Uterus (tissue), 4 donors: ENCODE data around the gene MT1A. TPM values are rescaled to one million over a fixed set of nuclear protein-coding genes. Genes with fewer than 3 reads are reported as not detected.
A peak's percentile ranks its signal among the peaks of the same experiment; 100 is the strongest.

ENCODE experiments used
- DNase-seq, 2 donors: peaks; one replicate each; pipeline ENCODE4 v3.0.0-alpha.2; 2019 to 2020
- H3K27ac ChIP-seq, 2 donors: fragments of 200-600 bp; sonication (generic); 1 replicate in 1 of 2; 2 replicates in 1 of 2; pipeline ENCODE4 v1.5.1; 2016 to 2018
- H3K27me3 ChIP-seq, 2 donors: fragments of 200-600 bp; sonication (generic); one replicate each; pipeline ENCODE4 v1.5.1; 2018 to 2019; ENCODE audit warnings: control low read depth in 1 of 2
- H3K36me3 ChIP-seq, 2 donors: fragments of 200-600 bp; sonication (generic); one replicate each; pipeline ENCODE4 v1.5.1; 2019; ENCODE audit warnings: control low read depth in 1 of 2
- H3K4me1 ChIP-seq, 2 donors: fragments of 200-600 bp; sonication (generic); one replicate each; pipeline ENCODE4 v1.5.1; 2018 to 2019; ENCODE audit warnings: control low read depth in 1 of 2
- H3K4me3 ChIP-seq, 2 donors: fragments of 200-600 bp; sonication (generic); 1 replicate in 1 of 2; 2 replicates in 1 of 2; pipeline ENCODE4 v1.5.1; 2018 to 2019; ENCODE audit warnings: mild to moderate bottlenecking in 1 of 2
- H3K9me3 ChIP-seq, 2 donors: fragments of 200-600 bp; sonication (generic); one replicate each; pipeline ENCODE4 v1.5.1; 2019; ENCODE audit warnings: control low read depth in 1 of 2
- POLR2A ChIP-seq, 2 donors: fragments of 450-650 bp; IDR thresholded peaks; one replicate each; pipeline ENCODE4 v1.6.1; 2016; ENCODE audit warnings: antibody characterized with exemption in 2 of 2, mild to moderate bottlenecking in 1 of 2, moderate library complexity in 1 of 2
- intact Hi-C: fragments of 100-400 bp; cut with DNase I; formaldehyde crosslinking; loops from one replicate; pipeline ENCODE4 v1.15.1; 2023; ENCODE audit warnings: low total_unique reads
- total RNA-seq, 4 donors: library from RNA; depleted of rRNA in 3 of 4; stranded (reverse); fragments of >200 nt in 3 of 4; gene quantifications; one replicate each; pipeline versions ENCODE4 v1.1.0 to v1.2.4, GENCODE V29; 2014 to 2023
- TF ChIP-seq, protein P1 (sequence below), 4 experiments: fragments of 200-600 bp in 2 of 4; fragments of 450-650 bp in 2 of 4; sonication (generic) in 2 of 4; IDR thresholded peaks; one replicate each; pipeline ENCODE4 v1.5.1; 2016 to 2019; ENCODE audit warnings: antibody characterized with exemption in 4 of 4, mild to moderate bottlenecking in 2 of 4, moderate library complexity in 1 of 4
- donor health status: DM: yes; HTN: yes; CAD: no.

MT1A gene
- total RNA-seq, 4 donors from 2014 or later: 13.8 TPM; not detected in 3

DNA sequence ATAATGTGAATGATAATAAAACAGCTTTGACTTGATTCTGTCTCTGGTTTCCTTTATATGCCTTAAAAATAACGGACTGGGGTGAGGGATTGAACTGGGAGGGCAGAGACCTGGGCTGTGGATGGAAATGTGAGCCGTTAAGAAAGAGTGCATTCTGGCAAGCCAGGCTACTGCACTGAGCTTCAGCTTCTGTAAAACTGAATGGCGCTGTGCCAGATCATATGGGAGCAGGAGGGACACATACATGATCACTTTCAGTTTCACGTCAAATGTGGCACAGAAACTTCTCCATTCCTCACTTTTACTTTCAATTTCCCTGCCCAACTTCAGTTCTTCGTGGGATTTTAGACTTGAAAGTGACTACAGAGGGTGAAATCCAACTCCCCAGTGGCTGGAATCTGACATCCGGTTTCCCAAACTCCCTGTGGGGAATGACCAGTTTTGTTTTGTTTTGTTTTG is 29.0 kb upstream of the MT1A start:
- peak overlapping the region; percentile 49 to 58 for H3K4me3 ChIP-seq
- H3K27ac ChIP-seq: peak overlapping the region; percentile 95 to 97
- intact Hi-C loops: no loop called here
- no peaks in the 10 kb centered on the region for H3K9me3 ChIP-seq
- no peaks in the 10 kb centered on the region for H3K36me3 ChIP-seq
- H3K27me3 ChIP-seq: no peaks in the 10 kb centered on the region
- peaks cover 7 to 14% of the 10 kb centered on the region in 2 donors for H3K4me1 ChIP-seq
- peak in 1 of 2 donors; percentile 74 for DNase-seq
- no peak for TF ChIP-seq POLR2A (IDR thresholded peaks at IDR 0.05)
- TF ChIP-seq, protein P1, sequence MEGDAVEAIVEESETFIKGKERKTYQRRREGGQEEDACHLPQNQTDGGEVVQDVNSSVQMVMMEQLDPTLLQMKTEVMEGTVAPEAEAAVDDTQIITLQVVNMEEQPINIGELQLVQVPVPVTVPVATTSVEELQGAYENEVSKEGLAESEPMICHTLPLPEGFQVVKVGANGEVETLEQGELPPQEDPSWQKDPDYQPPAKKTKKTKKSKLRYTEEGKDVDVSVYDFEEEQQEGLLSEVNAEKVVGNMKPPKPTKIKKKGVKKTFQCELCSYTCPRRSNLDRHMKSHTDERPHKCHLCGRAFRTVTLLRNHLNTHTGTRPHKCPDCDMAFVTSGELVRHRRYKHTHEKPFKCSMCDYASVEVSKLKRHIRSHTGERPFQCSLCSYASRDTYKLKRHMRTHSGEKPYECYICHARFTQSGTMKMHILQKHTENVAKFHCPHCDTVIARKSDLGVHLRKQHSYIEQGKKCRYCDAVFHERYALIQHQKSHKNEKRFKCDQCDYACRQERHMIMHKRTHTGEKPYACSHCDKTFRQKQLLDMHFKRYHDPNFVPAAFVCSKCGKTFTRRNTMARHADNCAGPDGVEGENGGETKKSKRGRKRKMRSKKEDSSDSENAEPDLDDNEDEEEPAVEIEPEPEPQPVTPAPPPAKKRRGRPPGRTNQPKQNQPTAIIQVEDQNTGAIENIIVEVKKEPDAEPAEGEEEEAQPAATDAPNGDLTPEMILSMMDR (IDR thresholded peaks at IDR 0.05): peak in 1 of 4 experiments; percentile 20

DNA sequence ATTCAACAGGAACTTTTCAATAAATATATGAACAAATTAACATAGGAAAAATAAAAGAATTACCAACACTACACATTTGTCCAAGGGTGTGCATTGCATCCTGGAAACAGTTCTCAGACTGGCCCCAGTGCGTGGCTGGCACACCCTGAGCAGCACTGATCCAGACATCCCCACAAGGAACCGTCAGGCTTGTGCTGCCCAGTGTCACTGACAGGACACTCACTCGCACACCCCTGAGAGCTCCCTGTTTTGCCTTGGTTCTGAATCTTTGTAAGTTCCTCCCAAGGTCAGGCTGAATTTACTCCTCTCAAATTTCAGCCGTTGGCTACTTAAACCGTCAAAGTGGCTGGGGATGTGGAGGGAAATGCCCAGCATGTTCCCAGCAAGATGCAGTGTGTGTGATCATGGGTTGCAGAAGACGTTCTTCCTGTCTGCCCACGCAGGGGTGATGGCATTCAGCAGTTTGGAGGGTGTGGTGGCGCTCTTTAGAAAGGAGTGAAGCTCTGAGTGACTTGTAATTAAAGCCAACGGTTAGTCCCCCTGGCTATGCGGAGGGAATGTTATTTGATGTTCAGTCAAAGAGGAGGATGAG is 28.4 kb upstream of the MT1A start:
- DNase-seq: peak; percentile 40 to 47
- TF ChIP-seq POLR2A (IDR thresholded peaks at IDR 0.05): no peak
- TF ChIP-seq, protein P1 (IDR thresholded peaks at IDR 0.05): no peak
- Histone ChIP-seq H3K4me3 (peak overlapping the region; percentile 49 to 58), H3K27me3 (no peaks in the 10 kb centered on the region), H3K36me3 (no peaks in the 10 kb centered on the region), H3K9me3 (no peaks in the 10 kb centered on the region), H3K4me1 (peaks cover 7 to 14% of the 10 kb centered on the region in 2 donors), H3K27ac (peak overlapping the region; percentile 95 to 97)
- intact Hi-C loops: no loop called here

DNA sequence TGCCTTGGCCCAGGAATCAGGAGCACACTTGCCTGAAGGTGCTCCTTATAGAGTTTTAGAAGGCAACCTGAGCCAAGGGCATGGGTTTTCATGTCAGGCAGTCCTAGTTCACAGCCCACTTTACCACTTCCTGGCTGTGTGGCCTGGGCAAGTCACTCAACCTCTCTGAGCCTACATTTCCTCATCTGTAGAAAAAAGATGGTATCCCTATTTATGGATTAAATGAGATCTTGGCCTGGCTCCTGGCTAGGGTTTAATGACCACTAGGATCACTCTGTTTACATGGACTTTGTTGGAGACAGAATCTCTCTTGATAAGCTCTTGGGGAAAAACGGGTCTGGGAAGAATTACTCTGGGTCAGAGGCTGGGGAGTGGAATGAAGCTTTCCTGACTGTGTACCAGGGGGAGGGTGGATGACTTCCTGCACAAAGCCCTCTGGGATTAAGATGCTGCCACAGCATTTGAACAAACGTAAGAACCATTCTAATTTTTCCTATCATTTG is 27.8 kb upstream of the MT1A start:
- Histone ChIP-seq H3K27me3 (no peaks in the 10 kb centered on the region), H3K9me3 (no peaks in the 10 kb centered on the region), H3K4me1 (peaks cover 7 to 14% of the 10 kb centered on the region in 2 donors), H3K4me3 (no peak overlapping the region), H3K27ac (peak overlapping the region; percentile 95 to 97), H3K36me3 (no peaks in the 10 kb centered on the region)
- no peak for DNase-seq
- TF ChIP-seq, protein P1 (IDR thresholded peaks at IDR 0.05): no peak
- TF ChIP-seq POLR2A (IDR thresholded peaks at IDR 0.05): no peak
- intact Hi-C loops: no loop called here

DNA sequence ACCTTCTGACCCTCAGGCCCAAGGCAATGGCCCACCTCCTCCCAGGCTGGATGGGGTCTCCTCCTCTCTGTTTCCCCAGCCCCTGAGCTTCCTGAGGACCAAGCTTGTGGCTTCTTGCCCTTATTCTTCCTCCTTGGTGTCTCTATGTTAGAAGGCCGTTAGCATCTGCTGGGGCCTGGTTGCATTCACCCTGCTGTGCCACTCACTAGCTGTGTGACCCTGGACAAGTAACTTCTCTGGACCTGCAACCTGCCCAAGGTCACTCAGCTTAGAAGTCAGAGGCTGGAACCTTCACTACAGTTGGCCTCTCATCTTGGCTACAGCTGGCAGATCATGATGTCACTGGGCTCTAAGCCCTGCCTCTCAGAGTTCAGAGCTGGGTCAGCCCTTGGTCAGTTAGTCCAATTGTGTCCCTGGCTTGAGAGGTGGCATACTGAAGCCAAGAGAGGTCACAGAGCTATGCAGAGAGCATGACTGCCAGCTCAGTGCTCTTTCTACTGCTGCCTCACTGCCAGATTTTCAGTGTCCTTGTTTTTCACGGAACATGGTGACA is 27.1 kb upstream of the MT1A start:
- intact Hi-C loops: no loop called here
- H3K36me3 ChIP-seq: no peaks in the 10 kb centered on the region
- TF ChIP-seq POLR2A (IDR thresholded peaks at IDR 0.05): no peak
- TF ChIP-seq, protein P1 (IDR thresholded peaks at IDR 0.05): no peak
- H3K9me3 ChIP-seq: no peaks in the 10 kb centered on the region
- no peaks in the 10 kb centered on the region for H3K27me3 ChIP-seq
- peaks cover 2 to 14% of the 10 kb centered on the region in 2 donors for H3K4me1 ChIP-seq
- DNase-seq: peak; percentile 46 to 48
- peak overlapping the region; percentile 95 to 97 for H3K27ac ChIP-seq
- H3K4me3 ChIP-seq: no peak overlapping the region

DNA sequence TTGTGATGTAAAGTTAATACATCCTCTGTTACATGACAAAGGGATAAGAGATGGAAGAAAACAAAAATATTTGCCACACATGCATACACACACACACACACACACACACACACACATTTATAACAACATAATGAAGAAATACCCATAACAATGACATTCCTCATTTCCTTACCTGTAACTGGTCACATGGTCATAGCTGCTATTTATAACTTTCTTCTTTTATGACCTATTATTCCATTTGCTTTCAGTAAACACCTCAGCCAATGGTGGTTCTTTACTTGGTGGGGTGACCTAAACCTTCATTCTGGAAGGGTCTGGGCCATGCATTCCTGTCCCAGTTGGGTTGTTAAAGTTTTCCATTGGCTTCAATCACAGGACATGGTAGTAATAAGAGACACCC is 24.8 kb upstream of the MT1A start:
- intact Hi-C loops: no loop called here
- Histone ChIP-seq H3K4me1 (peaks cover 6 to 7% of the 10 kb centered on the region in 2 donors), H3K4me3 (no peak overlapping the region), H3K27me3 (no peaks in the 10 kb centered on the region), H3K27ac (no peak overlapping the region), H3K9me3 (no peaks in the 10 kb centered on the region), H3K36me3 (no peaks in the 10 kb centered on the region)
- DNase-seq: no peak
- TF ChIP-seq POLR2A (IDR thresholded peaks at IDR 0.05): no peak
- TF ChIP-seq, protein P1 (IDR thresholded peaks at IDR 0.05): no peak
